ENCODE measurements around the gene LATS1.
"Not testable (repeated sequence)": the region's sequence is repeated elsewhere in the genome, so short reads cannot be mapped to it uniquely, and the experiment has no call there.

The LATS1 gene

DNA sequence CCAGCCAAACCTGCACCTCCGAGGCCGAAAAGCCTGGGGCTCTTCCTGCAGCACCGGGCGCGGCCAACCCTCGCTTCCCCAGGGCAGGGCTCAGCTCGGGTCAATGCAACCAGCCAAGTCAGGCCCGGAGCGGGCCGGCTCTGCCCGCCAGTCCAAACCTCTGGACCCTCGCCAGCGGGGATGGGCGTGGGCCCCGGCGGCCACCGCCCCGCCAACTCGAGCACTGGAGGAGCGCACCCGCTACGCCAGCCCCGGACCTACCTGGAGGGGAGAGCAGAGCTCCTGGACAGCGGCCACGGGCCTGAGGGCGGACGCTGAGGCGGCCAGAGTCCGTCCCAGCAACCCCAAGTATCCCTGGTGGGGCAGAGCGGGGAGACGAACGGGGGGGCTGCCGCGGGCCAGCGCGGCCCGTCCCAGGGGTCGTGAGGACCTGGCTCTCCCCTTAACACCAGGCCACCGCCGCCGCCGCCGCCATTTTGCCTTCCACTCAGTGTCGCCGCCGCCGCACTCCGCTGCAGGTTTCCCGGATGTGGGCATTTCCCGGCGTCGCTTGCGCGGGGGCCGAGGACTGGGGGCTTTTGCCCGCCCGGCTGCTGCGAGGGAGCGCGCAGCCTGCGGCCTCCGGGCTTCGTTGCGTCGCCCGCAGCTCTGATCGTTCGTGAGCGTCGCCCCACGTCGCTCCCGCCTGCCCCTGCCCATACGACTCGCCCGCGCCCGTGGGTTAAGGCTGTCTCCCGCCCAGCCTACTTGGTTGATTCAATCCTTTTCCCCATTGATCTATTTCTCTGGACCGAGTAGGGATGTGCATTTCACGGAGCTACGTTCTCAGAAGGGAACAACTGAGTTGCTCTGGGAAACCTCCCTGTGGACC is at the start of gene LATS1:
Gene LATS1 (minus strand): TSS at position 514 of the 871 bp plus-strand sequence. CDS start 15,975 bp downstream, outside the sequence.
- DNase-seq, result peak; percentile 91

DNA sequence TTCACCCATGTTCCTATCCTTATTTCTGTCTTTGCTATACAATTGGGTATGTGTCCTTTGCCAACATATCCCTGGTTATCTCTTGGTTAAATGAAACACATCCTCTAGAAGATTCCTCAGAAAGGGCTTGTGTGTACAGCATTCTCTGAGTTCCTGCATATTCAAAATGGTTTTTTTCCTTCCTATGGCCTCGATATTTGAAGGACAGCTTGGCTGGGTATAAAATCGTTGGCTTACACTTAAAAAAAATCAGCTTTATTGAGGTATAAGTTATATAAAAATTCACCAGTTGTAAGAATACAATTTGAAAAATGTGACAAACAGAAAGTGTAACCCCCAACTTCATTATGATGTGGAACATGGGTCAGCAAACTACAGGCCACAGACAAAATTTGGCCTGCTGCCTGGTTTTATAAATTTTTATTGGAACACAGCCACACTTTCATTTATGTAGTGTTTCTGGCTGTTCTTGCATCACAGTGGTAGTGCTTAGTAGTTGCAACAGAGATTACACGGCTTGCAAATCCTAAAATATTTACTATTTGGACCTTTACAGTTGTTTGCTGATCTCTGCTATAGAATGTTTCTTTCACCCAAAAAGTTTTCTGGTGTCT is 48.4 kb upstream of the LATS1 start:
- DNase-seq, result peak; percentile 36

GRCh38 chr6:149763866-149764265 is 46.0 kb upstream of the LATS1 start:
- no peak for DNase-seq

DNA sequence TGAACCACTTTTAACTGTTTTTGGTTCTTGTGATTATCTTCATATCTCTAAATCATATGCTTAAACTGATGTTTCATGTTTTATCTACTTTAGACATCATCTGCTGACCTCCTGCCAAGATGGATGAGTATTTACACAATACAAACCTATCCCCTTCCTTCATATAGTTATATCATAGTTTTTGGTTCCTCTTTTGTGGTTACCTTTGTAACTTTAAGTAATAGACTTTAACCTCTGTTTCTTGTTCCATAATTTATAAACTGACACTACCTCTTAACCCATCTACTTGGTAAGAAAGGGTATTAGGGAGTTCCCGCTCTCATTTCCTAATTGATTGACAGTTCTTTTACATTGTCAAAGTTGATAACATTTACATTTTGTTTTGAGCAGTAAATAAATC is 43.5 kb upstream of the LATS1 start:
- DNase-seq, result peak; percentile 66

GRCh38 chr6:149756261-149756636 is 38.3 kb upstream of the LATS1 start:
- no peak for DNase-seq

- peak; percentile 41 for DNase-seq
Observed at GRCh38 chr6:149755300-149756260, 37.7 kb upstream of the LATS1 start.

GRCh38 chr6:149754548-149754947 is 36.6 kb upstream of the LATS1 start:
- DNase-seq, result no peak

- DNase-seq, result not testable (repeated sequence)
Observed at GRCh38 chr6:149753374-149753637, 35.4 kb upstream of the LATS1 start.

DNA sequence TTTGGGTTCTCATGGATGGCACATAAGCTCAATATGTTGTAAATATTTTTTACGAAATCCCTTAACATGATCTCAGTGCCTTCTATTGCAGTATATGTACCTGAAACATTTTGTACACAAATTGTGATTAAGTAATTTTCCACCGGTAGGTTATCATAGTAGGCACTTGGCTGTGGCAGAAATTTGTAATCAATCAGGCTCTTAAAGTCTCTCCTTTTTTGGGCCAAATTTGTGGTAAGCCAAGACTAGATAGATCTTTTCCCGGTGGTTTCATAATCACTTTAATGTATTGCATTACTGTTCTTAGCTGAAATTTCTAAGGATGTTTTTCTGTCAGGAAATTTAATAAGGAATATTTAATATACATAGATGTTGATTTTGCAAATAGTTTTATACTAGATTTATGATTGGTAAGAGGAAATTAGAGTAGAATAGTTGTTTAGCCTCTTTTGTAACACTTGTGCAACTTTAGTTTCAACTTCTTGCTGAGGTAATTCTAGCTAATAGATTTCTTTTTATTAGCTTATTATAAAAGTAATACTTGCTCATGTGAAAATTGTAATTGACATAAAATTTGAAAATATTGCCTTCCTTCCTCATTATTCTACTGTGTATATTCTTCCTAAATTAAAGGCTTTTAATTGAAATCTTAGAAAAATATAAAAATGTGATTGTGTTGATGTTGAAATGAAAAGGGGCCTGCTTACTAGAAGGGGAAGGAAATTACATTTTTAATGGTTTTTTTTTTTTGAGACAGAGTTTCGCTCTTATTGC is 34.9 kb upstream of the LATS1 start:
- peak; percentile 45 for DNase-seq

DNA sequence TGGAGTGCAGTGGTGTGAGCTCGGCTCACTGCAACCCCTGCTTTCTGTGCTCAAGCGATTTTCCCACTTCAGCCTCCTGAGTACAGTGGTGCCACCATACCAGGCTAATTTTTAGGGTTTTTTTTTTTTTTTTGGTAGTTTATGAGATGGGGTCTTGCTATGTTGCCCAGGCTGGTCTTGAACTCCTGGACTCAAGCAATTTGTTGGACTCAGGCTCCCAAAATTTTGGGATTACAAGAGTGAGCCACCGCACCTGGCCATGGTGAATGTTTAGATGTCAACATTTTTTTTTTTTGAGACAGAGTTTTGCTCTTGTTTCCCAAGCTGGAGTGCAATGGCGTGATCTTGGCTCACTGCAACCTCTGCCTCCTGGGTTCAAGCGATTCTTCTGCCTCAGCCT is 34.0 kb upstream of the LATS1 start:
- DNase-seq, result not testable (repeated sequence)

DNA sequence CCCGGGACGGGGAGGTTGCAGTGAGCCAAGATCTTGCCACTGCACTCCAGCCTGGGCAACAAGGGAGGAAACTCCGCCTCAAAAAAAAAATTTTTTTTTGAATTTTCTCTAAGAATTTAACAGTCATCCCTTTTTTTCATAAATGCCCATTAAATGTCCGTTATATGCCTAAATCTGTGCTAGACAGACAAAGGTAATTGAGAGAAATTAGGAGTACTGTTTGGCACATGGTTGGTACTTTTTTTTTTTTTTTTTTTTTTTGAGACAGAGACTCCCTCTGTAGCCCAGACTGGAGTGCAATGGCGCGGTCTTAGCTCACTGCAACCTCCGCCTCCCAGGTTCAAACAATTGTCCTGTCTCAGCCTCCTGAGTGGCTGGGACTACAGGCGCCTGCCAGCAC is 33.3 kb upstream of the LATS1 start:
- DNase-seq, result no peak

- peak; percentile 81 for DNase-seq
Observed at GRCh38 chr6:149750136-149750609, 32.3 kb upstream of the LATS1 start.

- peak; percentile 95 for DNase-seq
Observed at GRCh38 chr6:149749594-149750135, 31.8 kb upstream of the LATS1 start, which contains the start of gene PCMT1. TSS of gene PCMT1 (plus strand) at chr6:149749741. CDS start at chr6:149749902, 161 bp downstream.

DNA sequence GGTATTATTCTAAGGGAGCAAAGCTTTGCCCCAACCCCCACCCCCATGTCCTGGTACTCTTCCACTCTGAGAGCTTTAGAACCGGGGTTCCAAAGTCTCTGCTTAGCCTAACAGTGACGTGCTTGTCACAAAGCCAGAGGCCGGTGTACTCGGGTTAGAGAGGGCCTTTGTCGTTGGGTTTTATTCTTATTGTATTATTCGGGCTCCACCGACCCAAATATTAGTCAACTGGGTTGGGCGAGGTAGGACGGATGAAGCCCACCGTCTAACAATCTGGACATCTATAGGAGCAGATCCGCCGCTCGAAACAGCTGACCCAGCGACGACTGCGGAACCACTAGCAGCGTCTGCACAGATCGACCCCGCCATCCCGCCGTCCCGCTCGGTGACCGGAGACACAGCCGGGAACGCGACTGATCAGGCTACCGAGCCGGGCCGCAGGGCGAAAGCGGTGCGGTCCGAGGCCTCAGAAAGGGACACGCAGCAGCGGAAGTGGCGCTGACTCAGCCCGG is 31.2 kb upstream of the LATS1 start:
- DNase-seq, result not testable (repeated sequence)

DNA sequence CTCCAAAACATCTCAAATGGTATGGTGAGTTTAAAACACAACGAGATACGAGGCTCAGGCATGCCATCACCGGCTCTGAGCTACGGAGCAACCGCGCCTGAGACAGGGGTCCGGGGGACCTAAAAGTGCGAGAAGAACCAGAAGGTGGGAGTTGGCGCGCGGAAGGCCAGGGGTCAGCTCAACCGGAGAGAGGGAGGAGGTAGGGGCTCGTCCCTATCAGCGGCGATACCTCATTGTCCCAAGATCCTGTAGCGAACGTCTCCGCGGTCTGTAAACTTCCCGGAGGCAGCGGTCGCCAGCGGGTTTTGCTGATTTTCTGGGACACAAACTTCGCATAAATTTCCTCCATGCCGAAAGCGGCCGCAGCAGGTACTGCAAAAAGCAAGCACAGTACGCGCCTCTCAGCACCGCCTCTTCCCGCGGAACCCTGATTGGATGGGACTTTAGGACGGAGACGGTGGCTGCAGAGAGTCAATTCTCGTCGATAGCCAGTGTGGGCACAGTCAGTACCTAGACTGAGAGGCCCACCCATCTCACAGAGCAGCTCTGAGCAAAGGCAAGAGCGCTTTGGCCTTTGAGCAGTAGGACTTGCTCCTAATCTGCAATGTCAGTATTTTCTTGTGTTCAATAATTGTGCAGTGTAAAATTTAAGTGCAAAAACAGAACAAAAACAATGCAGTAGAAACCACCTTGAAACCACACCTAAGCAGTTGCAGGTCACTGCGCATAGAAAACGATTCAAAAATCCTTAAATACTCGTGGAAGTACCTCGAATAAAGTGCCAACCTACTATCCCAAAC is 28.4 kb upstream of the LATS1 start, which contains the start of gene NUP43:
Gene NUP43 (minus strand): TSS at position 383 of the 800 bp plus-strand sequence. CDS start 34 bp downstream, at position 349.
- peak; percentile 98 for DNase-seq

- not testable (repeated sequence) for DNase-seq
Observed at GRCh38 chr6:149745252-149745651, 27.4 kb upstream of the LATS1 start.

DNA sequence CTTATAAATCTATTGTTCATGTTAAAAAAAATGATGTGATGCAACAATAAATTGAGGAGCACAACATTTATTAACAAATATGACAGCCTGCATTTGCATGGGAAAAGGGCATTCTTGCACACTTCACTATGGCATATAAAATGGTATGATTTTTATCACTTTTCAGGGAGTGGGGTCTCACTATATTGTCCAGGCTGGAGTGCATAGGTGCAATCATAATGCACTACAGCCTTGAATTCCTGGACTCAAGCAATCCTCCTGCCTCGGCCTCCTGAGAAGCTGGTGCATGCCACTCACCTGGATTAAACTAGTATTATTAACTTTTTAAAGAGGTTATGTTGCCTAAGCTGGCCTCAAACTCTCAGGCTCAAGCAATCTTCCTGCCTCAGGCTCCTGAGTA is 17.0 kb upstream of the LATS1 start:
- DNase-seq, result no peak

GRCh38 chr6:149733089-149733720 is 15.3 kb upstream of the LATS1 start:
- peak; percentile 57 for DNase-seq

DNA sequence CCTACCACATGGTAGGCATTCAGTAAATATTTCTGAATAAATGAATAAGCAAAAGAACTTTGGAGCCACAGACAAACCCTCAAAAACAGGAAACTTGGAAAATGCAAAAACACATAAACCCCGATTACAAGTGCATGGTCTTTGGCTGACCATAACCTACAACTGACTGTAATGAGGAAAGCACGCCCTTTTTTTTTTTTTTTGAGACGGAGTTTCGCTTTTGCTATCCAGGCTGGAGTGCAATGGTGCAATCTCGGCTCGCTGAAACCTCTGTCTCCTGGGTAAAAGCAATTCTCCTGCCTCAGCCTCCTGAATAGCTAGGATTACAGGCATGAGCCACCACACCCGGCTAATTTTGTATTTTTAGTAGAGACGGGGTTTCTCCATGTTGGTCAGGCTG is 11.9 kb upstream of the LATS1 start:
- no peak for DNase-seq
